GM19468 (cell line): ENCODE measurements around the gene PBX1.
"Not testable (repeated sequence)": the region's sequence is repeated elsewhere in the genome, so short reads cannot be mapped to it uniquely, and the experiment has no call there.

Source experiments
- ATAC-seq: cut with Tn5 transposase; IDR thresholded peaks from one replicate; pipeline ENCODE4 v1.9.1; 2021; ENCODE audit warnings: mild to moderate bottlenecking, moderate library complexity, moderate number of reproducible peaks; ENCODE audit not compliant: unreplicated experiment; ENCODE audit errors: extremely low read depth

Gene PBX1

GRCh38 chr1:164636757-164637156 is 77.8 kb downstream of the PBX1 start:
- ATAC-seq: no peak

- ATAC-seq: no peak
These were observed 78.7 kb downstream of the PBX1 start for GRCh38 chr1:164637461-164638375.

- no peak for ATAC-seq
These were observed 79.7 kb downstream of the PBX1 start for GRCh38 chr1:164638492-164639202.

GRCh38 chr1:164640686-164641352 is 81.8 kb downstream of the PBX1 start:
- no peak for ATAC-seq

GRCh38 chr1:164641353-164641730 is 82.4 kb downstream of the PBX1 start:
- ATAC-seq: no peak

GRCh38 chr1:164643018-164643417 is 84.0 kb downstream of the PBX1 start:
- no peak for ATAC-seq

- no peak for ATAC-seq
These were observed 85.3 kb downstream of the PBX1 start for GRCh38 chr1:164644268-164644667.

GRCh38 chr1:164644774-164645644 is 86.0 kb downstream of the PBX1 start:
- ATAC-seq: no peak

- no peak for ATAC-seq
These were observed 86.9 kb downstream of the PBX1 start for GRCh38 chr1:164645921-164646320.

GRCh38 chr1:164647211-164647610 is 88.2 kb downstream of the PBX1 start:
- ATAC-seq: no peak

- ATAC-seq: no peak
These were observed 89.7 kb downstream of the PBX1 start for GRCh38 chr1:164648636-164649035.

- no peak for ATAC-seq
These were observed 90.2 kb downstream of the PBX1 start for GRCh38 chr1:164649146-164649545.

- no peak for ATAC-seq
These were observed 91.5 kb downstream of the PBX1 start for GRCh38 chr1:164650531-164650930.

- ATAC-seq: no peak
These were observed 92.5 kb downstream of the PBX1 start for GRCh38 chr1:164651351-164651951.

- not testable (repeated sequence) for ATAC-seq
These were observed 94.0 kb downstream of the PBX1 start for GRCh38 chr1:164652969-164653368.

GRCh38 chr1:164653705-164654104 is 94.7 kb downstream of the PBX1 start:
- ATAC-seq: no peak

GRCh38 chr1:164654200-164654599 is 95.2 kb downstream of the PBX1 start:
- no peak for ATAC-seq

- no peak for ATAC-seq
These were observed 99.9 kb downstream of the PBX1 start for GRCh38 chr1:164658864-164659263.

- ATAC-seq: no peak
These were observed 100.8 kb downstream of the PBX1 start for GRCh38 chr1:164659621-164660411.
